Measurements from ENCODE around the gene RBMS3.

GRCh38 chr3:29694783-29695182, 413.9 kb downstream of the RBMS3 start:
- TF ChIP-seq CTCF (IDR thresholded peaks at IDR 0.05), result no peak
- no peak for TF ChIP-seq POLR2A (IDR thresholded peaks at IDR 0.05)
